GM18505 (cell line): ENCODE measurements around the gene UBASH3A.

Source experiments
- ATAC-seq: cut with Tn5 transposase; IDR thresholded peaks from one replicate; pipeline ENCODE4 v1.9.1; 2021; ENCODE audit not compliant: unreplicated experiment
- POLR2A ChIP-seq: IDR thresholded peaks from 4 replicates; pipeline ENCODE4 v1.6.1; 2011; ENCODE audit warnings: borderline replicate concordance; ENCODE audit not compliant: insufficient read depth, insufficient read length; ENCODE audit errors: extremely low read depth

The UBASH3A gene

DNA sequence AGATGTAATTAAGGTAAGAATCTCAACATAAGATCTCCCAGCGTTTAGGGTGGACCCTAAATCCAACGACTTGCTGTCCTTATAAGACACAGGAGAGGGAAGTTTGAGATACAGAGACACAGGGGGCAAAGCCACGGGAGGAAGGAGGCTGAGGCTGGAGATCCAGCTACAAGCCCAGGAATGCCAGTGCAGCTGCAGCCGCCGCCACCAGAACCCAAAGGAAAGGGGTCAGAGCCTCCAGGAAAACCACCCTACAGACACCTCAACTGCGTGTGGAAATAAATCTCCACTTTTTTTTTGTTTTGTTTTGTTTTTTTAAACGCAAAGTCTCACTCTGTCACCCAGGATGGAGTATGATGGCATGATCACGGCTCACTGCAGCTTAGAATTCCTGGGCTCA is 25.3 kb upstream of the UBASH3A start:
- no peak for ATAC-seq
- TF ChIP-seq POLR2A = no peak

DNA sequence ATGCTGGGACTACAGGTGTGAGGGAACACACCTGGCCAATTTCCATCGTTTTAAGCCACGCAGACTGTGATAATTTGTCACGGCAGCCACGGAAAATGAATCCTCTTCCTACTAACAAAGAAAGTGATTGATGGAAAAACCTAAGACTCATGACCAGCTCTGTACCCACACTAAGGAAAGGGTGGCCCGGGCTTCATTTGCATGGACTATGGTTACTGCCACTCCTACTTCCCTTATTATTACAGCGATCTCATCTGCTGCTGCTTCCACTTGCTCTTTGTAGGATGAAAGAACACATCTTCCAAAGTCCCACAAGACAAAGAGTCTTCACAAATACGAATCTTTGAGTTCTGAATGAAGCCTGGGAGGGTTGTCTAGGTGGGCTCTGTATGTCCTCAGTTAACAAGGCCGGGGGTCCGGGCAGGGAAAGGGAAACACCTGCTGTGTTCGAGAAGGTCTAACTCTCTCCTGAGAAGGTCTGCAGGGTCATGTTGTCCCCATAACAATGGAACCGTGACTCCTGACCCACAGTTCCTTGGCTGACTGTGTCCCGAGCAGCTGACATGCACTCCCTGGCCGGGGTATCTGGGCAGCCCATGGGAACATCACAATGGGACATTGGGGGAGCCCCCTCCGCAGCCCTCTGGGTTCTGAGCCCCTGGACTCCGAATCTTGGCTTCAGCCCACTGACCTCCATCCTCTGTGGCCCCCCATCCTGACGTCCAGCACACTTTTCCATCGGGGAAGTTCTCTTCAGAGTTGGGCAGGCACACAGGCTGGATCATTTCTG is 24.1 kb upstream of the UBASH3A start:
- no peak for TF ChIP-seq POLR2A
- no peak for ATAC-seq

DNA sequence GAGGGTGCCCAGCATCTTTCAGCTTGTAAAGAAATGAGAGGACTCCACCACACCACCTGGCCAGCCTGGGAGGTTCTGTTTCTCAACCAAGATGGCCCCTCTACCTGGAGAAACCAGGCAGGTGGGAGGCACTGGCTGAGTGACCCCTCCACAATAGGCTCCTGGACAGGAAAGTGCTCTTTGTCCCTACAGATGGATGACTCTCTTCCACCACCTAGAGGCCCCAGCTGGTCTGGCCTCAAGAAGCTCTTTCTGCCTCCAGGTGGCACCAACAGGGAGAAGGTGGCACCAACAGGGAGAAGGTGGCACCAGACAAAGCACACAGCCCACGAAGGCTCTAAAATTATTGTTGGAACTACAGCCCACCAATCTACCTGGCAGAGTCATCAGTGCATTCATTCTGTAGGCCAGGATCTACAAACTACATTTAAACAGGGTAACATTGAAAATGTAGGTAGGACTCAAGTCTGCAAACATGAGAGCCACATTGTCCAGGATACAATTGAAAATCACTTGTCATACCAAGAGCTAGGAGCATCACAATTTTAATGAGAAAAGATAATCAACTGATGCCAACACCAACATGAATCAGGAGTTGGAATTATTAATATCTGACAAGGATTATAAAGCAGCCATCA is 22.2 kb upstream of the UBASH3A start:
- ATAC-seq = no peak
- TF ChIP-seq POLR2A = no peak

DNA sequence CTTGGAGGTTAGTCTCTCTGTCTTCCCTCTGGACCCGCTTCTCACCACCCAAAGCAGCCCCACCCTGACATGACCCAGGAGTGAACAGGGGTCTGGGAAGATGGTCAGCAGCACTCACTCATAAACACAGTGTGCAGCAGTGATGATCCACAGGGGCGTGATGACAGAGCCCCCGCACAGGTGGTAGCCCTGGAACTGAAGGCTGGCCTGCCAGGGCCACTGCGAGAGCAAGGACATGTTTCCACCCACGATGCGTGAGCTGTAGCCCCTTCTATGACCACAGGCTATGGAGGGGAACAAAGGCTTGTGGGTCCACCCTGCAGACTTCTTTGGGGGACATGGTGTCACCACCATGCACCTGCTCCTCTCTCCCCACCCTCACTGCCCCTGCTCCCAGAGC is 20.8 kb upstream of the UBASH3A start:
- no peak for TF ChIP-seq POLR2A
- no peak for ATAC-seq

DNA sequence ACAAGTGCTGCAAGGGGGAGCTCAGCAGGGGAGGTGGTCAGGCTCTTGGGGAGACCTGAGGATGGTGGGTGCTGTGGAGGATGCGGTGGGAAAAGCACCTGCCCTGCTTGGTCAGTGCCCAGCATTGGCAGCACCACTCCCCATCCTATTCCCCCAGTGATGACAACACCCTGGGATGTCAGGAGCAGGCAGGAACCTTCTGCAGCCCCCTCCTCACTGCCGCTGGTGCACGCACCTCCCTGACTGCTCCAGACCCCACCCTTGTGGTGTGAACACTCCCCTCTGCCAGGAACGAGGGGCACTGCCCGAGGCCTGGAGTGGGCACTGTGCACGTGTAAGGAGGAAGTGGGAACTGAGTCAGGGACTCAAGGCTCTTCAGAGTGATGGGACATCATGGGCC is 20.4 kb upstream of the UBASH3A start:
- no peak for TF ChIP-seq POLR2A
- ATAC-seq = no peak

DNA sequence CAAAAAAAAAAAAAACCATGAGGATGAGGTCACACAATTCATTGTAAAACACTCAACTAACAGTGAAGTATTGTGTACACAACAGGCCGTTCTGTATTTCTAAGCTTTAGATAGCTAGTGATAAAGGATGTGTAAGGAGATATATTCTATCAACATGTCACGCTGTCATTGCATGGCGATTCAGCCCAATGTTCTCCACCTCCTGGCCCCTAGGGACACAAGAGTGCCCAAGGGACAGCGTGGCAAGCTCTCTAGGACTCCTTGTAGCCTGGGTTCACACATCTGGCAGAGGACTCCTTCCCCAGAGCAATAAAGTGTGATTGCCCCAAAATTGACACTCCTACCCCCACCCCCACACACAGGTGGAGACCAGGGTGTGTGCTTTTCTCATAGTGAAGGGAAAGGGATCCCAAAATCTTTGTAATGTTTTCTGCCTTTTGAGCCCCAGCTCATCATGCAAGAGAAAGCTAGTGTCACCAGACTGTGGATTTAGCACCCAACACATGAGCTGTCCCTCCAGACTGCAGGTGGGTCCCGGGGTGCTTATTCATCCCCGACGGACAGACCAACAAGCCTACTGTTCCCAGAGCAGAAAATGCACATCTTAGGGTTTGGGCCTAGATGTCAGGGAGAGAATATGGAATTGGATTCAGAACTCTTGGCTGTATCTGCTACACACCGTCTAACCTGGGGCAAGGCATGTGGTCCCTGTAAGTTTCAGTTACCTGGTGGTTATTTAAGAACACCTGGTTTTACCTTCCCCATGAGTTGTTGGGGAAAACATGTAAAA is 19.4 kb upstream of the UBASH3A start:
- no peak for TF ChIP-seq POLR2A
- ATAC-seq = no peak

GRCh38 chr21:42384989-42385388 is 18.7 kb upstream of the UBASH3A start:
- no peak for TF ChIP-seq POLR2A
- ATAC-seq = no peak

DNA sequence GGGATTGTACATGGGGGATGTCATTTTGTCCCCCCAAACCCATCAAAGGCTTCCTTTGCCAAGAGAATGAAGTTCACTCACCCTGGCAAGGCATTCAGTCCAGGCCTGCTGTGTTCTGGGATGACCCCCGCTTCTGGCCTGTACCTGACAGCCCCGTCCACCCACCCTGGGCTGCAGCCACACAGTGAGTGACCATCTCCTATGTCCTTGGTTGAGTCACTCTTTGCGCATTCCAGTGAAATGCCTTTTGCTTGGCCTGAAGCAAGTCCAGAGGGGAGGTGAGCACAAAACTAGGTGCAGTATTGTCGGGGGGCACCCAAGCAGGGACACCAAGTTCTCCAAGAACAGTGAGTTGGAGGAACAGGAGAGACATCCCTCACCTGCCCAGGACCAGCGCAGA is 18.1 kb upstream of the UBASH3A start:
- ATAC-seq = no peak
- TF ChIP-seq POLR2A = no peak

DNA sequence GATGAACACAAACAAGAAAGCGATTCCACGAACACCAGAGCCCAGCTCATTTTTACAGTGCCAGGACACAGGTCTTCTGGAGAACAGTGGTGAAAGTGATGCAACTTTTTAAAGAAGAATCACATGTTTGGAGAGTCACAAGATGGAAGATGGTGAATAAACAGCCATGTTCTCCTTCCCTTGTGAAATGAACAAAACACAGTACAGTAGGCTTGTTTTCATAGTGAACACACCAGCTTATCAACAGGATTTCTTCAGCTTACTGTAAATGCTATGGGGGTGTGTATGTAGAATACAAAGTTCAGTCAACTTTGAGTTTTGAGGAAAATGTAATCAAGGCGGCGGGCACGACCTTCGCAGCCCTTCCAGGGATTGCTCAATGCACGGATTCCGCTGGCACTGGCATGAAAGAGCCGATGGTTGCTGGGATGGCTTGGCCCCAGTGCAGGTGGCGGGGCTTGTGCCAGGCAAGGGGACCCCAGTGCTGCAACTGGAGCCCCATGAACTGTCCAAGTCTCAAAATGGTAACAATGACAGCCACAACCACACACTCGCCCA is 17.6 kb upstream of the UBASH3A start:
- no peak for ATAC-seq
- no peak for TF ChIP-seq POLR2A

GRCh38 chr21:42387164-42387563 is 16.5 kb upstream of the UBASH3A start:
- no peak for TF ChIP-seq POLR2A
- no peak for ATAC-seq

DNA sequence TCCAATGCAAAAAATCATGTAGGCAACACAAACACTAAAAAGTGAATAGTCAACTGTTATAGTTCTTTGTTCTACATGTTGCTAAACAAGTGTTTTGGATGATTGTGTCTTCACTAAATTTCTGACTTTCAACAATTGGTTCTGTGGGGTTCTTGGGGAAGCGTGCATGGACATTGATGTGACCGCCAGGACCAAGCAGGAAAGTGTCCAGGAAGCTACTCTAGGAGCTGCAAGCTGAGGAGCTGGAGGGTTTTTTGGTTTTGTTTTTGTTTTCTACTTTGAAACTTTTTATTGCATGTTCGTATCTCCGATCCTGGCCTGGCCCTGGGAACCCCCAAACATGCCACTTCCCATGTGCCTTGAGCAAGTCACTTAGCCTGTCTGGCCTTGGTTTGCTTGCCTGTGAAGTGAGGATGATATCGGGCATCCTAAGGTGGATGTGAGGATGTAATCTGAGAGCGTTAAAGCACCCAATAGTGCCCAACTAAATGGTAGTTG is 15.8 kb upstream of the UBASH3A start:
- ATAC-seq = no peak
- no peak for TF ChIP-seq POLR2A

GRCh38 chr21:42388740-42389448 is 14.8 kb upstream of the UBASH3A start:
- no peak for ATAC-seq
- TF ChIP-seq POLR2A = no peak

- no peak for TF ChIP-seq POLR2A
- ATAC-seq = no peak
These were observed 14.3 kb upstream of the UBASH3A start for GRCh38 chr21:42389449-42389835.
